Stimulated activated CD4-positive, alpha-beta T cell treated with anti-CD3 and anti-CD28 coated beads, Interleukin-12 subunit alpha, Interleukin-12 subunit beta, amount 100 ng/mL, for 24 hours (primary cell): ENCODE results near the gene BBS9.

Source experiments
- DNase-seq, 2 experiments: peaks; one replicate each; pipeline ENCODE4 v3.0.0-alpha.2; 2020; ENCODE audit warnings: low read depth in 2 of 2

BBS9 gene

GRCh38 chr7:33550363-33550762, 421.0 kb downstream of the BBS9 start:
- no peak for DNase-seq

DNA sequence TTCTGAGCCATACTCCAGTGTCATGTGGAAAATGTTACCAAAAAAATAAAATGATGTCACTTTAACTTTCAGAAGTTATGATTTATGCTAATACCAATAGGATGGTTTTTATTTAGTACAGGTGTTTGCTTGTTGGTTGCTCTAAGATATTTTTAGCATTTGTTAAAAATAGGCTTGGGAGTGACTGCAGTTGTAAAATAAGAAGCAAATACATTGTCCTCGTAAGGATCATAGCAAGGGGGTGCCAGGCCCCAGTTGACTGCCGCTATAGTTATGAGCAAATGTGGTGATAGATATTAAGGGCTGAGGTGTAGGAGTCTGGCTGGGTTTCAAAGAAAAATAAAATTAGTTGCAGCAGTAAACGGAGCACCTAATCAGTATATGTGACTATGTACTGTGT, 421.6 kb downstream of the BBS9 start:
- no peak for DNase-seq

GRCh38 chr7:33554046-33554445, 424.7 kb downstream of the BBS9 start:
- DNase-seq = no peak

DNA sequence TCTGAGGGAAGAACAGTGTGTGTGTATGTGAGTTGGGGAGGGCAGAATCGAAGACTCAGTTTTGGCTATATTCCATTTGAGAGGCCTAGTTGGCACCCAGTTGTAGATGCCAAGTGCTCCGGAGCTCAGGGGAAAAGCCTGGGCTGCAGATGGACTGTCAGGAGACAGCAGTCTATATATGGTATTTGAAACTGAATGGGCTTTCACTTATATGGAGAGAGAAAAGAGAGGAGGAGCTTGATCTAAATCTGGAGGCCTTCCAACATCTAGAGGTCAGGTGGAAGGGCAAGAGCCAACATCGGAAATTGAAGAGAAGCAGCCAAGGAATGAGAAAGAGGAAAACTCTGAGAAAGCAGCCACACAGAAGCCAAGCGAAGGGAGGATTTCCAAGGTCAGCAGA, 425.2 kb downstream of the BBS9 start:
- no peak for DNase-seq

- DNase-seq = no peak
Measured at GRCh38 chr7:33556472-33556871, 427.1 kb downstream of the BBS9 start.

DNA sequence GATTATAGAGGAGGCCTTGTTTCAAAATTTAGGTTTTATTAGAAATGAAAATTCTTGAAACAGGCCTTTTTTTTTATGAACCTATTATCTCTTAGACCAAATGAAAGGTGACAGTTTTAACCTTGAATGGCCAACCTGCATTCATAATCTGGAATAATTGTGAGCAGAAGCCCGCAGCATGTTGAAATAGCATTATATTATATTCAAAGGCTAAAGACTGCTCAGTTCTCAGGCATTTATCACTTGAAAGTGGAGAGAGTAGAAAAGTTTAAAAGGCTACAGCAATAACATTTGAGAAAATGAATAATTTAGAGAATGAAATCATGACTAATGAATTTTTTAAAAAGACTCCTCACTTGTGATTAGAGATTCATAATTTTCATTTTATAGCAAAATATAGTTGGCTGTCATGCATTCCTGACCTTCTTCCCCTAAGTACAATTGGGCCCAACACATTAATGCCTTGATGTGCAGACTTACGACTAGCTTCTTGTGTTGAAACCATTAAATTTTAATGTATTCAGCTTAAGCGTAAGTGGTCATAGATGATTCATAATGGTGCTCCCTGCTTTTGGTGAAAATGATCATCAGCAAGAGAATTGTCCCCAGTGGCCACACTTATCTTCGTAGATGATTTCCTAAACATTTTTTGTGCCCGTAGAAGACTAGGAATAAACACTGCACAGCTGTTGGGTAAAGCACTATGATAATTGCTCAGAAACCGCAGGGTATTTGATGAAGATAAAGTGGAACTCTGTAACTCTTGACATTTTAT, 429.4 kb downstream of the BBS9 start:
- no peak for DNase-seq

DNA sequence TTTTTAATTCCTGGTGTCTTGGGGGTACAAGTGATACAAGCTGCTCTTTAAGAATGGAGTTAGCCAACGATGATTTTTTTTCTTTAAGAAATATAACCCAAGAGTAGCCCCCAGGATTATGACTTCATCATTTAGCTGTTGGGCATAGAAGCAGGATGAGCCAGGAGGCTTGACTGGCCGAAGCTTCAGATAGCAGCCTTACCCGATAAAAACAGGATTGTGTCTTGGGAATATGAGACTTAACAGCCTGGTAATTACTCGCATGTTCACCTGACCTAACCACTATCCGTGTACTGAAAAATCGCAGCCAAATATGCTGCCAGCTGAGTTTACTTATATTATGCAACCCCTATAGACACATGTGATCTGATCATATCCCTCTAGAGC, 430.0 kb downstream of the BBS9 start:
- no peak for DNase-seq

GRCh38 chr7:33562996-33563395, 433.6 kb downstream of the BBS9 start:
- DNase-seq = no peak

- no peak for DNase-seq
Measured at GRCh38 chr7:33563651-33564050, 434.3 kb downstream of the BBS9 start.

- no peak for DNase-seq
Measured at GRCh38 chr7:33578166-33578565, 448.8 kb downstream of the BBS9 start.

DNA sequence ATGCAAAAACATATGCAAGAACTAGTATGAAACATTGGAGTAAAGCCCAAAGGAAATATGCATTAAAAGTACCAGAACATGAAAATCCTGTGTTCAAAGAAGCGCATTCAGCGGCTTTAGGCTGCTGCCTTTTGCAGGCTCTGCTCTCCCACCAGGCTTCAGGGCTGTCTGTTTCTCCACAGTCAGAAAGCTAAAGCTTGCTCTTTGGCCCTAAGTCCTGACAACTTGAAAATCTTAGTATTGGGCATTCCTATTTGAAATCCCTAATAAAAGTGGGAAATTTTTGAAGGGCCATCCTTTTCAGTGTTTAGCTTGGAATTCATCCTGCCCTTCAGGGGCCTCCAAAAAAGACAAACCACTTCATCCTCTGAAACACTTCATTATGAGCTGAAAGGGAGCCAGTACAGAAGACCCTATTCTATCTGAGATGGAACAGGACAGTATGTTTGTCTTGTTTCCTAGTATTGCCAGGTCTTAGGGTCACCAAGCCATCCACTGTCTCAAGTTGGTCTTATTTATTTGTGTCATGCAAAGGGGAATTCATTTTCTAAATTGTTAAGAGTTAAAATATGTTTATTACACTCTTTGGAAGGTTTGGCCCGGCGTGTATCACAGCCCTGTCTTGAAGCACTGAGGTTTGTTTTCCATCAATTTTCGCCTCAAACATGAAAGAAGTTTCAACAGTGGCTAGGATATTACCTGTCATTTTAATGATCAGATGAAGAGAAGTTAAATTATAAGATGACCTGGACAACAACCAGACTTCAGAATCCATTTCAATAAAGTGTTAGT, 449.7 kb downstream of the BBS9 start:
- no peak for DNase-seq

DNA sequence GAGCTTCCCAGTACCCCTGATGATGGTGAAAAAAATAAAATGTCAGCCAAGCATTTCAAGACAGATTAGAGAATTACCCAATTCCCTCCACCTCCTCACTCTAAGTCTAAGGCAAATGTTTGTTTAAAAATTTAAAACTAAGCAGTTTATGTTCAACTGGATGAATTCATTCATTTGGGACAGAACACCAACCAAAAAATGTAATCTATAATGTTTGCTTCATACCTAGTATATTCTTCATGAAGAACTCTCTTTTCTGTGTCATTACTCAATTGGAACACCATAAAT, 450.3 kb downstream of the BBS9 start:
- no peak for DNase-seq

GRCh38 chr7:33581236-33581635, 451.9 kb downstream of the BBS9 start:
- DNase-seq = no peak

DNA sequence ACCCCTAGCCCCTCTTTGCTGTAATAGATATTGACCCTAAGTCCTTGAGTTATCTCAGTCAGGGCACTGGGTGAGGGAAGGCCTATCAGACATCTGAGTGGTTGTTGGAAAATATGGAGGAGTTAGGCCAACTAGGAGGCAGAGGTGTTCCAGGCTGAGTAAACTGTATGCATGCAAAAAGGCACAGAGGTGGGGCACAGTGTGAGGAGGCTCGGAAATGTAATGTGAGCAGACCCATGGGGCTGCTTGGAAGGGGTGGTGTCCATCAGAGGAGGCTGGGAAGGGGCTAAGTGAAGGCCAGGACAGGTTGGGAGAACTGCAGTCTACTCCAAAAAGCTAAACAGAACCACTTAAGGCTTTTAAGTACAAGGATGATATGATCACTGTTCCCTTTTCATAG, 452.7 kb downstream of the BBS9 start:
- DNase-seq = no peak

DNA sequence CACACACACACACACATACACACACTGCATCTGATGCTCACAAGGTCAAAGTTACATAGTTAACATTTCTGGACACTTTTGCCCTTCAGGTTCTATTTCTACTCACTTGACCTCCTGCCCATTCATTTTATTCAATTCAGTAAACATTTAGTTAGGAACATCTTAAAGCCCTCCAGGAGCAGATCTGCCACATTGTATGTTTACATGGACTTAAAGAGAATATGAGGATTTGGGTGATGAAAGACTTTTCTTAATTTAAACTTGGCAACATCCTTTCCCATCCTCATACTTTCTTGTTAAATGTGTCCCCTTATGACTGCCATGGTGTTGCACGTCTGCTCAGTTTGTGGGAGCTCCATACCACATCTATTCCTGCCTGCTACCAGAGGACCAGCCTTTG, 453.2 kb downstream of the BBS9 start:
- DNase-seq = no peak

DNA sequence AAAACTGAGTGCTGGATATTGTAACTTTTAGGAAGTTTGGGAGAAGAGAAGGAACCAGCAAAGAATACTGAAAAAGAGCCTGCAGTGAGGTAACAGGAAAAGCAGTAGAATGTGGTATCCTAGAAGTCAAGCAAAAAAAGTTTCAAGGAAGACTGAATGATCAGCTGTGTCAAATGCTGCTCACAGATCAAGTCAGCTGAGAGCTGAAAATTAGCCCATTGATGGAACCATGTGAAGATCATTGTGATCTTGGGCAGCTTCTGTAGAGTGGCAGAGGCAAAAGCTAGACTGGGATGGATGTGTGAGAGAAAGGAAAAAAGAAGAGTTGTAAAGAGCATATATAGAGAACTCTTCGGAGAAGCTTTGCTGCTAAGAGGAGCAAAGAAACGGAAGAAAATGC, 460.5 kb downstream of the BBS9 start:
- no peak for DNase-seq

DNA sequence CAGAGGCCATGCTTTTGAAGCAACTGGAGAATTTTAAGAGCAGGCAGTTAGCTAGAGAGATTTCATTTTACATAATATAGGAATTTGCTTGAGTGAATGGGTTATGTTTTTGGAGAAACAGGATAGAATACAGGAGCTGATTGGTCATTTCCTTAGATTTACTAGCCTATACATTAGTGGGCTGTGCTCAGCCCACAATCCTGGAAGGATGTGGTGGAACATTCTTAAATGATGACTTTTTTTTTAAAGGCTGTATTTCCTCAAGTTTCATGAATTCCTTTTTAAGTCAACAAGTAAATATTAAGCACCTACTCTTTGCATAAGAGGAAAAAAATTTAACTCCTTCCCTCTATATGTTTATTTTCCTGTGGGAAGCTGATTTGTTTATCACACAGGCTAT, 461.6 kb downstream of the BBS9 start:
- DNase-seq = no peak

DNA sequence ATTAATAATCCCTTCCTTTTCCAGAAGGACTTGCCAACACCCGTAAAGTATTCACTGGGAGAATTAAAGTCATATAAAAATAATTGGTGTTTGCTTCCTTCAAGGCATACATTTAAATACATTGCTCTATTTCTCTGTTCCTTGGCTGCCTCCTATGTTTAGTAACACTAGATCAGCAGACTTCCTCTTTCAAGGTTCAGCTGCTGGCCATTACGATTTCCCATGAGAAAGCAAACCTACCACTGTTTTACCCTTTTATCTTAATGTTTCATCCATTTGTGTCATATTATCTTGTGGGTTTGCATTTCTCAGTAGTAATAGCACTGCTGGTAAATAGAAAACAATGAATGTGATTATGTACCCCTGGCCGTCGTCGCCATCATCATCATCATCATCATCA, 462.1 kb downstream of the BBS9 start:
- no peak for DNase-seq

DNA sequence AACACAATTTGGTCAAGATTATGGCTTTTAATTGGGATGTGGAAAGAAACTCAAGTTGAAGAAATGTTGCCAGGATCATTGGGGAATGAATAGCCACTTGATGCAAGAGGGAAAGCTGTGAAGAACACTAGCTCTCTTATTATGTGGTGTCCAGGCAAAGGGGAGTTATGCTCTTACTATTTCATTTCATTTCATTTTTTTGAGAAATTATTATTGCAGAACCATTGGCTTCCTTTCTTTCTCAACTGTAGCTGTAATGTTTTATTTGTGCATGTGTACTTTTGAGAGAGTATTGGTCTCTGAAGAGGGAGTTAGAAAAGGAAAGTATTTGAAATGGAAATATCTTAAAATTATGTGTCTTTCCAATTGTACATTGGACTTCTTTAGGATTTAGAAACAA, 463.4 kb downstream of the BBS9 start:
- no peak for DNase-seq

GRCh38 chr7:33593611-33594010, 464.2 kb downstream of the BBS9 start:
- DNase-seq = no peak

GRCh38 chr7:33596686-33597085, 467.3 kb downstream of the BBS9 start:
- DNase-seq = no peak

- no peak for DNase-seq
Measured at GRCh38 chr7:33597181-33597580, 467.8 kb downstream of the BBS9 start.

- DNase-seq = no peak
Measured at GRCh38 chr7:33601101-33601500, 471.7 kb downstream of the BBS9 start.

- no peak for DNase-seq
Measured at GRCh38 chr7:33601884-33602283, 472.5 kb downstream of the BBS9 start.
